IMR-90 (cell line): ENCODE results near the gene RAB40C. TPM values are rescaled to one million over a fixed set of nuclear protein-coding genes. Genes with fewer than 3 reads are reported as not detected.

ENCODE experiments used
- ATAC-seq: fragments of 200-7000 bp; cut with Tn5 transposase; 2 replicates; pipeline ENCODE4 v1.9.1; 2020; ENCODE audit warnings: low read depth, mild to moderate bottlenecking, moderate library complexity
- BruUV-seq: library from RNA; stranded (reverse); fragments of 400-500 nt; replicated peaks from 2 replicates; lab custom pipeline; 2021; lab: Mats Ljungman, UMichigan
- CTCF ChIA-PET: fragments of 300-600 bp; formaldehyde crosslinking; extraction: SDS; loops from one replicate; lab custom pipeline; 2021; ENCODE audit warnings: antibody characterized with exemption; lab: Yijun Ruan, JAX
- POLR2A ChIA-PET: fragments of 300-600 bp; sonication (Branson Sonifier 250); formaldehyde crosslinking; loops from one replicate; lab custom pipeline; 2022; ENCODE audit warnings: antibody characterized with exemption; ENCODE audit not compliant: unreplicated experiment; lab: Charles Lee
- DNase-seq: peaks from one replicate; pipeline ENCODE4 v3.0.0; 2013
- H2AFZ ChIP-seq: replicated peaks from 2 replicates; pipeline ENCODE3; 2013; ENCODE audit warnings: low read length, mild to moderate bottlenecking; ENCODE audit not compliant: poor library complexity
- H2AK5ac ChIP-seq: 2 replicates; pipeline ENCODE4 v1.6.1; 2013; ENCODE audit warnings: low read depth, low read length, inconsistent platforms
- H2AK9ac ChIP-seq: replicated peaks from 2 replicates; pipeline ENCODE3; 2013; ENCODE audit warnings: mild to moderate bottlenecking, low read depth, low read length, moderate library complexity; ENCODE audit not compliant: poor library complexity
- H2BK120ac ChIP-seq: 2 replicates; pipeline ENCODE4 v1.6.1; 2013; ENCODE audit warnings: low read depth, low read length, inconsistent platforms
- H2BK15ac ChIP-seq: 3 replicates; pipeline ENCODE4 v1.6.1; 2013; ENCODE audit warnings: low read depth, low read length, inconsistent platforms
- H2BK20ac ChIP-seq: 2 replicates; pipeline ENCODE4 v1.6.1; 2013; ENCODE audit warnings: low read depth, mild to moderate bottlenecking, inconsistent platforms, low read length, moderate library complexity
- H2BK5ac ChIP-seq: 2 replicates; pipeline ENCODE4 v1.6.1; 2013; ENCODE audit warnings: mild to moderate bottlenecking, low read depth, low read length, inconsistent platforms; ENCODE audit not compliant: poor library complexity, severe bottlenecking
- H3K14ac ChIP-seq: replicated peaks from 2 replicates; pipeline ENCODE4 v1.6.1; 2013; ENCODE audit warnings: low read depth, low read length, inconsistent platforms
- H3K18ac ChIP-seq: 2 replicates; pipeline ENCODE4 v1.6.1; 2013; ENCODE audit warnings: low read depth, low read length, control low read depth
- H3K23ac ChIP-seq: 2 replicates; pipeline ENCODE4 v1.6.1; 2013; ENCODE audit warnings: low read depth, low read length, inconsistent platforms
- H3K27ac ChIP-seq: 2 replicates; pipeline ENCODE4 v1.5.1; 2013; ENCODE audit warnings: mild to moderate bottlenecking, control low read depth, low read length; ENCODE audit not compliant: insufficient read depth
- H3K27me3 ChIP-seq: 2 replicates; pipeline ENCODE4 v1.6.1; 2013; ENCODE audit warnings: low read length; ENCODE audit not compliant: control insufficient read depth, insufficient read depth
- H3K36me3 ChIP-seq: 2 replicates; pipeline ENCODE4 v1.6.1; 2013; ENCODE audit warnings: low read length, mixed read lengths; ENCODE audit not compliant: control insufficient read depth, insufficient read depth
- H3K4ac ChIP-seq: 2 replicates; pipeline ENCODE4 v1.6.1; 2013; ENCODE audit warnings: low read depth, low read length, inconsistent platforms
- H3K4me1 ChIP-seq: 2 replicates; pipeline ENCODE4 v1.6.1; 2013; ENCODE audit warnings: low read length, mixed read lengths; ENCODE audit not compliant: control insufficient read depth, insufficient read depth
- H3K4me2 ChIP-seq: 2 replicates; pipeline ENCODE4 v1.6.1; 2013; ENCODE audit warnings: low read depth, mild to moderate bottlenecking, control low read depth, low read length, moderate library complexity
- H3K4me3 ChIP-seq: 2 replicates; pipeline ENCODE4 v1.5.1; 2013; ENCODE audit warnings: low read depth, mild to moderate bottlenecking, control low read depth, low read length, moderate library complexity; ENCODE audit not compliant: insufficient read depth
- H3K56ac ChIP-seq: 2 replicates; pipeline ENCODE4 v1.6.1; 2013; ENCODE audit warnings: low read length, inconsistent platforms; ENCODE audit not compliant: insufficient read depth; ENCODE audit errors: extremely low read depth
- H3K79me1 ChIP-seq, 2 experiments: 2 replicates each; pipeline ENCODE4 v1.6.1; 2013; ENCODE audit warnings: low read length in 2 of 2, inconsistent platforms in 1 of 2, low read depth in 1 of 2
- H3K9ac ChIP-seq: 2 replicates; pipeline ENCODE4 v1.6.1; 2013; ENCODE audit warnings: low read depth, low read length, control low read depth
- H3K9me1 ChIP-seq: 2 replicates; pipeline ENCODE4 v1.6.1; 2013; ENCODE audit warnings: low read length, inconsistent platforms; ENCODE audit not compliant: insufficient read depth
- H3K9me3 ChIP-seq: 2 replicates; pipeline ENCODE4 v1.6.1; 2013; ENCODE audit warnings: low read length; ENCODE audit not compliant: control insufficient read depth, insufficient read depth
- H4K20me1 ChIP-seq: 2 replicates; pipeline ENCODE4 v1.6.1; 2013; ENCODE audit warnings: low read length, inconsistent platforms; ENCODE audit not compliant: insufficient read depth
- H4K5ac ChIP-seq: 2 replicates; pipeline ENCODE4 v1.6.1; 2013; ENCODE audit warnings: mild to moderate bottlenecking, low read depth, low read length, control low read depth
- H4K8ac ChIP-seq, 2 experiments: 2 replicates each; pipeline ENCODE4 v1.6.1; 2013; ENCODE audit warnings: low read depth in 2 of 2, low read length in 2 of 2, control low read depth in 1 of 2, inconsistent platforms in 1 of 2
- H4K91ac ChIP-seq: 2 replicates; pipeline ENCODE4 v1.6.1; 2013; ENCODE audit warnings: low read depth, low read length, inconsistent platforms; ENCODE audit not compliant: insufficient read depth
- BHLHE40 ChIP-seq: fragments of 150-350 bp; IDR thresholded peaks from 2 replicates; pipeline ENCODE4 v1.6.1; 2016; ENCODE audit warnings: mild to moderate bottlenecking, low read depth, low read length
- CEBPB ChIP-seq: IDR thresholded peaks from 2 replicates; pipeline ENCODE4 v1.6.1; 2012; ENCODE audit warnings: low read depth, low read length, improper control_type of control experiment
- CHD1 ChIP-seq: IDR thresholded peaks from 2 replicates; pipeline ENCODE4 v1.6.1; 2012; ENCODE audit warnings: low read depth, low read length, improper control_type of control experiment
- FOS ChIP-seq: fragments of 150-350 bp; IDR thresholded peaks from 2 replicates; pipeline ENCODE4 v1.6.1; 2016; ENCODE audit warnings: low read depth, low read length
- MAFK ChIP-seq: IDR thresholded peaks from 2 replicates; pipeline ENCODE4 v1.6.1; 2012; ENCODE audit warnings: low read depth, low read length, improper control_type of control experiment
- MAZ ChIP-seq: IDR thresholded peaks from 2 replicates; pipeline ENCODE4 v1.6.1; 2012; ENCODE audit warnings: low read depth, mild to moderate bottlenecking, low read length, improper control_type of control experiment, moderate library complexity, borderline replicate concordance
- MXI1 ChIP-seq: IDR thresholded peaks from 2 replicates; pipeline ENCODE4 v1.6.1; 2012; ENCODE audit warnings: low read depth, mild to moderate bottlenecking, low read length, moderate library complexity, borderline replicate concordance
- NFE2L2 ChIP-seq: fragments of 150-350 bp; IDR thresholded peaks from 2 replicates; pipeline ENCODE4 v1.6.1; 2016; ENCODE audit warnings: low read depth, mild to moderate bottlenecking, low read length
- POLR2A ChIP-seq: IDR thresholded peaks from 2 replicates; pipeline ENCODE4 v1.6.1; 2012; ENCODE audit warnings: mild to moderate bottlenecking, low read depth, low read length
- RAD21 ChIP-seq: IDR thresholded peaks from 2 replicates; pipeline ENCODE4 v1.6.1; 2012; ENCODE audit warnings: low read length, improper control_type of control experiment
- RCOR1 ChIP-seq: IDR thresholded peaks from 2 replicates; pipeline ENCODE4 v1.6.1; 2012; ENCODE audit warnings: mild to moderate bottlenecking, low read length, improper control_type of control experiment; ENCODE audit not compliant: insufficient replicate concordance
- RFX5 ChIP-seq: IDR thresholded peaks from 2 replicates; pipeline ENCODE4 v1.8.0; 2012; ENCODE audit warnings: low read depth, mild to moderate bottlenecking, low read length, moderate library complexity
- SMC3 ChIP-seq: fragments of 150-350 bp; IDR thresholded peaks from 2 replicates; pipeline ENCODE4 v1.6.1; 2016; ENCODE audit warnings: low read depth, mild to moderate bottlenecking, antibody characterized with exemption, low read length, moderate library complexity
- USF2 ChIP-seq: fragments of 150-350 bp; IDR thresholded peaks from 2 replicates; pipeline ENCODE4 v1.6.1; 2017; ENCODE audit warnings: mild to moderate bottlenecking, antibody characterized with exemption, low read length, low read depth
- WGBS, 2 experiments: methylation state at CpG; one replicate each; pipeline versions ENCODE4 v1.1.5 to v1.1.7; 2013; ENCODE audit warnings: missing lambda C conversion rate in 2 of 2; ENCODE audit not compliant: insufficient read length in 1 of 2; ENCODE audit errors: extremely low coverage in 2 of 2; 5-methylcytosine and 5-hydroxymethylcytosine counted together
- dilution Hi-C: fragments of 300-500 bp; cut with HindIII; formaldehyde crosslinking; loops from one replicate; pipeline ENCODE4 v1.14.3; 2018; ENCODE audit warnings: low sequenced_read_pairs; ENCODE audit not compliant: unreplicated experiment
- in situ Hi-C: fragments of 300-500 bp; cut with MboI; formaldehyde crosslinking; loops from 3 replicates; pipeline ENCODE4 v1.14.3; 2019; ENCODE audit warnings: low sequenced_read_pairs, inconsistent platforms, mixed read lengths
- intact Hi-C: fragments of 100-400 bp; cut with micrococcal nuclease; formaldehyde crosslinking; loops from 2 replicates; pipeline ENCODE4 v1.10.0; 2022
- polyA plus RNA-seq, 3 experiments: library from polyadenylated mRNA; depleted of rRNA; stranded (reverse); fragments of >200 nt; gene quantifications; 2 replicates each; pipeline ENCODE4 v1.2.3, GENCODE V29; 2012; ENCODE audit warnings: low replicate concordance in 1 of 3
- total RNA-seq: library from RNA; depleted of rRNA; stranded (reverse); fragments of >200 nt; gene quantifications from 2 replicates; pipeline ENCODE4 v1.2.3, GENCODE V29; 2012
- TF ChIP-seq, protein P1 (sequence below): fragments of 150-350 bp; IDR thresholded peaks from 2 replicates; pipeline ENCODE4 v1.6.1; 2016; ENCODE audit warnings: low read depth, mild to moderate bottlenecking, low read length, moderate library complexity, borderline replicate concordance
- TF ChIP-seq, protein P2 (sequence below): conservative IDR thresholded peaks from 2 replicates; pipeline ENCODE4 v1.5.1; 2012; ENCODE audit warnings: mild to moderate bottlenecking, low read depth, low read length, improper control_type of control experiment

Gene RAB40C
- total and polyA plus RNA-seq, 2 of the 4 experiments (the other 2 are of a cell fraction): 6.8 to 13.7 TPM

- Histone ChIP-seq H3K4ac (no peak overlapping the region), H3K9ac (no peak overlapping the region), H4K20me1 (peaks cover 59% of the 10 kb centered on the region), H3K4me2 (no peak overlapping the region), H2BK15ac (no peak overlapping the region), H2BK120ac (no peak overlapping the region), H2AK5ac (no peak overlapping the region), H2BK5ac (no peak overlapping the region), H3K9me1 (peaks cover 12% of the 10 kb centered on the region; the same call in 1 of the 2 replicates), H3K14ac (no peak overlapping the region), H2AK9ac (no peak overlapping the region), H3K4me1 (peaks cover 7% of the 10 kb centered on the region; the same call in 1 of the 2 replicates), H2BK20ac (no peak overlapping the region), H3K56ac (no peak overlapping the region), H3K4me3 (no peak overlapping the region), H3K79me1 (peaks cover 23 to 76% of the 10 kb centered on the region in 2 experiments; a peak in 3 of 4 replicates), H3K27me3 (no peaks in the 10 kb centered on the region), H4K5ac (no peak overlapping the region), H2AFZ (peak overlapping the region; percentile 58), H3K27ac (no peak overlapping the region), H3K18ac (no peak overlapping the region), H3K9me3 (no peaks in the 10 kb centered on the region), H3K36me3 (peaks cover 5% of the 10 kb centered on the region; the same call in 1 of the 2 replicates), H4K8ac (no peak overlapping the region), H3K23ac (no peak overlapping the region), H4K91ac (no peak overlapping the region)
- CTCF ChIA-PET: no interaction called here
- intact Hi-C loops: no loop called here
- BruUV-seq: no TSS peak
- WGBS, 2 experiments: 89% methylated on average over 3 of the region's 16 CpGs; no CpG with 5 or more reads in 1 of the 2 experiments
- TF ChIP-seq MAZ (no peak), POLR2A (no peak), SMC3 (no peak), FOS (no peak), CHD1 (no peak), RFX5 (no peak), USF2 (no peak), NFE2L2 (no peak), RAD21 (no peak), MXI1 (no peak), MAFK (no peak), CEBPB (no peak), RCOR1 (no peak), BHLHE40 (no peak)
- TF ChIP-seq, protein P1, sequence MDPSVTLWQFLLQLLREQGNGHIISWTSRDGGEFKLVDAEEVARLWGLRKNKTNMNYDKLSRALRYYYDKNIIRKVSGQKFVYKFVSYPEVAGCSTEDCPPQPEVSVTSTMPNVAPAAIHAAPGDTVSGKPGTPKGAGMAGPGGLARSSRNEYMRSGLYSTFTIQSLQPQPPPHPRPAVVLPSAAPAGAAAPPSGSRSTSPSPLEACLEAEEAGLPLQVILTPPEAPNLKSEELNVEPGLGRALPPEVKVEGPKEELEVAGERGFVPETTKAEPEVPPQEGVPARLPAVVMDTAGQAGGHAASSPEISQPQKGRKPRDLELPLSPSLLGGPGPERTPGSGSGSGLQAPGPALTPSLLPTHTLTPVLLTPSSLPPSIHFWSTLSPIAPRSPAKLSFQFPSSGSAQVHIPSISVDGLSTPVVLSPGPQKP: no peak
- TF ChIP-seq, protein P2, sequence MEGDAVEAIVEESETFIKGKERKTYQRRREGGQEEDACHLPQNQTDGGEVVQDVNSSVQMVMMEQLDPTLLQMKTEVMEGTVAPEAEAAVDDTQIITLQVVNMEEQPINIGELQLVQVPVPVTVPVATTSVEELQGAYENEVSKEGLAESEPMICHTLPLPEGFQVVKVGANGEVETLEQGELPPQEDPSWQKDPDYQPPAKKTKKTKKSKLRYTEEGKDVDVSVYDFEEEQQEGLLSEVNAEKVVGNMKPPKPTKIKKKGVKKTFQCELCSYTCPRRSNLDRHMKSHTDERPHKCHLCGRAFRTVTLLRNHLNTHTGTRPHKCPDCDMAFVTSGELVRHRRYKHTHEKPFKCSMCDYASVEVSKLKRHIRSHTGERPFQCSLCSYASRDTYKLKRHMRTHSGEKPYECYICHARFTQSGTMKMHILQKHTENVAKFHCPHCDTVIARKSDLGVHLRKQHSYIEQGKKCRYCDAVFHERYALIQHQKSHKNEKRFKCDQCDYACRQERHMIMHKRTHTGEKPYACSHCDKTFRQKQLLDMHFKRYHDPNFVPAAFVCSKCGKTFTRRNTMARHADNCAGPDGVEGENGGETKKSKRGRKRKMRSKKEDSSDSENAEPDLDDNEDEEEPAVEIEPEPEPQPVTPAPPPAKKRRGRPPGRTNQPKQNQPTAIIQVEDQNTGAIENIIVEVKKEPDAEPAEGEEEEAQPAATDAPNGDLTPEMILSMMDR: no peak
- dilution Hi-C loops: no loop called here
- POLR2A ChIA-PET: no interaction called here
- no peak for ATAC-seq
- DNase-seq: no peak
- in situ Hi-C loops: no loop called here
Measured at GRCh38 chr16:593807-594206, 3.9 kb downstream of the RAB40C start.
